NCI-H2107 (cell line): ENCODE data around the gene GARIN5B.

Experiments
- DNase-seq: peaks from one replicate; lab custom pipeline; 2025; lab: John Stamatoyannopoulos, UW

GARIN5B gene

GRCh38 chr19:55370305-55370988, 7.4 kb upstream of the GARIN5B start, which contains the start of gene IL11:
Gene IL11, minus strand, starts transcription at chr19:55370463. Its CDS starts 153 bp downstream, at chr19:55370310.
- no peak for DNase-seq

GRCh38 chr19:55369653-55370304, 6.7 kb upstream of the GARIN5B start:
- no peak for DNase-seq

GRCh38 chr19:55368701-55369563, 5.9 kb upstream of the GARIN5B start:
- no peak for DNase-seq

- no peak for DNase-seq
Observed at GRCh38 chr19:55368106-55368505, 5.0 kb upstream of the GARIN5B start.

- no peak for DNase-seq
Observed at GRCh38 chr19:55366790-55367189, 3.7 kb upstream of the GARIN5B start.

GRCh38 chr19:55365964-55366363, 2.9 kb upstream of the GARIN5B start:
- DNase-seq: no peak

GRCh38 chr19:55365245-55365644, 2.2 kb upstream of the GARIN5B start:
- DNase-seq: no peak

- no peak for DNase-seq
Observed at GRCh38 chr19:55362174-55362989, 678 bp downstream of the GARIN5B start.

- no peak for DNase-seq
Observed at GRCh38 chr19:55360902-55361301, 2.2 kb downstream of the GARIN5B start.

- DNase-seq: no peak
Observed at GRCh38 chr19:55358943-55359908, 3.8 kb downstream of the GARIN5B start.

- no peak for DNase-seq
Observed at GRCh38 chr19:55358493-55358892, 4.6 kb downstream of the GARIN5B start.

- DNase-seq: no peak
Observed at GRCh38 chr19:55355213-55355821, 7.7 kb downstream of the GARIN5B start.

- no peak for DNase-seq
Observed at GRCh38 chr19:55354698-55355212, 8.3 kb downstream of the GARIN5B start, which contains the start of gene COX6B2. Gene COX6B2, minus strand, starts transcription at chr19:55354719. Its CDS starts 198 bp downstream, at chr19:55354521.

GRCh38 chr19:55353803-55354697, 9.0 kb downstream of the GARIN5B start:
- no peak for DNase-seq

GRCh38 chr19:55353356-55353802, 9.7 kb downstream of the GARIN5B start:
- no peak for DNase-seq

- no peak for DNase-seq
Observed at GRCh38 chr19:55352549-55353145, 10.4 kb downstream of the GARIN5B start.

GRCh38 chr19:55352040-55352439, 11.0 kb downstream of the GARIN5B start:
- DNase-seq: no peak

GRCh38 chr19:55350620-55351315, 12.3 kb downstream of the GARIN5B start:
- DNase-seq: no peak
